A549 (cell line): ENCODE data around the gene COQ10A. TPM values are rescaled to one million over a fixed set of nuclear protein-coding genes. Genes with fewer than 3 reads are reported as not detected.

Experiments
- ATAC-seq, 2 experiments: fragments of 200-7000 bp in 1 of 2; fragments of >200 bp in 1 of 2; cut with Nextera tagmentation in 1 of 2; cut with Tn5 transposase in 1 of 2; 3 replicates each; pipeline versions ENCODE4 v1.8.0 to v1.9.1; 2018 to 2020; ENCODE audit warnings: mild to moderate bottlenecking in 1 of 2, moderate library complexity in 1 of 2
- CTCF ChIA-PET: fragments of 300-600 bp; sonication (Branson Sonifier 250); formaldehyde crosslinking; extraction: SDS; loops from one replicate; lab custom pipeline; 2021; ENCODE audit warnings: antibody characterized with exemption, inconsistent platforms; lab: Yijun Ruan, JAX
- POLR2A ChIA-PET: fragments of 350-600 bp; formaldehyde crosslinking; extraction: SDS; loops from one replicate; lab custom pipeline; 2021; ENCODE audit warnings: antibody characterized with exemption, inconsistent platforms; lab: Yijun Ruan, JAX
- DNase-seq, 2 experiments: peaks; one replicate each; pipeline versions ENCODE4 v3.0.0 to v3.0.0-alpha.2; 2011 to 2016; ENCODE audit warnings: low read depth in 1 of 2, low spot score in 1 of 2
- FAIRE-seq: peaks from 2 replicates; lab custom pipeline; 2011; peaks lifted over from hg19 to GRCh38; lab: Jason Lieb, UNC
- H3K27ac ChIP-seq, 2 experiments: fragments of >200 bp; sonication (Bioruptor Twin); formaldehyde crosslinking; 3 replicates each; pipeline ENCODE4 v1.5.1; 2016 to 2017
- H3K4me1 ChIP-seq: fragments of >200 bp; sonication (Bioruptor Twin); formaldehyde crosslinking; 3 replicates; pipeline ENCODE4 v1.6.1; 2016
- H3K4me2 ChIP-seq: fragments of >200 bp; sonication (Bioruptor Twin); formaldehyde crosslinking; 3 replicates; pipeline ENCODE4 v1.6.1; 2016
- H3K4me3 ChIP-seq: fragments of >200 bp; sonication (Bioruptor Twin); formaldehyde crosslinking; 3 replicates; pipeline ENCODE4 v1.5.1; 2016
- H3K9me3 ChIP-seq: fragments of >200 bp; sonication (Bioruptor Twin); formaldehyde crosslinking; 3 replicates; pipeline ENCODE4 v1.6.1; 2016
- BCL3 ChIP-seq: fragments of >200 bp; sonication (Bioruptor Twin); formaldehyde crosslinking; IDR thresholded peaks from 3 replicates; pipeline ENCODE4 v1.6.1; 2016
- BHLHE40 ChIP-seq: IDR thresholded peaks from 2 replicates; pipeline ENCODE4 v1.6.1; 2012; ENCODE audit warnings: low read depth, low read length, inconsistent platforms
- CBX8 ChIP-seq: fragments of 200-600 bp; sonication (generic); IDR thresholded peaks from 2 replicates; pipeline ENCODE4 v1.6.1; 2016
- CTCF ChIP-seq: fragments of >200 bp; sonication (Bioruptor Twin); formaldehyde crosslinking; IDR thresholded peaks from 3 replicates; pipeline ENCODE4 v1.5.1; 2016
- E2F6 ChIP-seq: IDR thresholded peaks from 2 replicates; pipeline ENCODE4 v1.6.1; 2012; ENCODE audit warnings: low read depth, borderline replicate concordance
- ELK1 ChIP-seq: fragments of 150-350 bp; IDR thresholded peaks from 2 replicates; pipeline ENCODE4 v1.6.1; 2014; ENCODE audit warnings: low read depth, mild to moderate bottlenecking, low read length
- FOSB ChIP-seq: fragments of 250-450 bp; sonication (Bioruptor Pico); IDR thresholded peaks from 2 replicates; pipeline ENCODE4 v1.5.0; 2020; ENCODE audit warnings: mild to moderate bottlenecking, moderate library complexity
- FOSL2 ChIP-seq, 2 experiments: fragments of 450-650 bp in 1 of 2; fragments of >200 bp in 1 of 2; sonication (Bioruptor Twin) in 1 of 2; formaldehyde crosslinking; IDR thresholded peaks; 2 replicates each; pipeline versions ENCODE4 v1.5.0 to v1.6.1; 2016 to 2020; ENCODE audit warnings: mild to moderate bottlenecking in 1 of 2, moderate library complexity in 1 of 2
- JUNB ChIP-seq: fragments of >200 bp; sonication (Bioruptor Twin); formaldehyde crosslinking; IDR thresholded peaks from 2 replicates; pipeline ENCODE4 v1.6.1; 2016
- MYC ChIP-seq: IDR thresholded peaks from 2 replicates; pipeline ENCODE4 v1.6.1; 2012; ENCODE audit warnings: mild to moderate bottlenecking, inconsistent platforms, low read length, improper control_type of control experiment, borderline replicate concordance
- NPAS2 ChIP-seq: fragments of 250-450 bp; sonication (Bioruptor Pico); IDR thresholded peaks from 2 replicates; pipeline ENCODE4 v1.8.0; 2022; ENCODE audit warnings: mild to moderate bottlenecking, moderate library complexity, borderline replicate concordance
- NR3C1 ChIP-seq: fragments of >200 bp; sonication (Bioruptor Twin); formaldehyde crosslinking; IDR thresholded peaks from 3 replicates; pipeline ENCODE4 v1.6.1; 2017
- PHF8 ChIP-seq: fragments of 200-600 bp; sonication (generic); IDR thresholded peaks from 2 replicates; pipeline ENCODE4 v1.6.1; 2016; ENCODE audit warnings: low read depth, mild to moderate bottlenecking, antibody characterized with exemption, moderate library complexity, borderline replicate concordance
- RARB ChIP-seq: fragments of 250-450 bp; sonication (Bioruptor Pico); IDR thresholded peaks from 2 replicates; pipeline ENCODE4 v1.8.0; 2021; ENCODE audit warnings: mild to moderate bottlenecking, moderate library complexity
- RCOR1 ChIP-seq: fragments of 150-350 bp; IDR thresholded peaks from 2 replicates; pipeline ENCODE4 v1.6.1; 2014; ENCODE audit warnings: antibody characterized with exemption, low read length, low read depth
- REST ChIP-seq: fragments of 200-600 bp; sonication (generic); IDR thresholded peaks from 2 replicates; pipeline ENCODE4 v1.6.1; 2016; ENCODE audit warnings: antibody characterized with exemption, mild to moderate bottlenecking, moderate library complexity
- RNF2 ChIP-seq: fragments of 200-600 bp; sonication (generic); IDR thresholded peaks from 2 replicates; pipeline ENCODE4 v1.6.1; 2016; ENCODE audit warnings: low read depth, mild to moderate bottlenecking, antibody characterized with exemption, moderate library complexity, borderline replicate concordance
- SMC3 ChIP-seq: fragments of >200 bp; sonication (Bioruptor Twin); formaldehyde crosslinking; IDR thresholded peaks from 3 replicates; pipeline ENCODE4 v1.6.1; 2018; ENCODE audit warnings: inconsistent platforms
- ZC3H11A ChIP-seq: fragments of 450-650 bp; IDR thresholded peaks from 2 replicates; pipeline ENCODE4 v1.6.1; 2014; ENCODE audit warnings: antibody characterized with exemption, mild to moderate bottlenecking
- ZFP36 ChIP-seq: fragments of 450-650 bp; IDR thresholded peaks from 2 replicates; pipeline ENCODE4 v1.6.1; 2014; ENCODE audit warnings: borderline replicate concordance; ENCODE audit not compliant: partially characterized antibody
- ZSCAN20 ChIP-seq: fragments of 250-450 bp; sonication (Bioruptor Pico); IDR thresholded peaks from 2 replicates; pipeline ENCODE4 v1.8.0; 2022; ENCODE audit warnings: mild to moderate bottlenecking, moderate library complexity
- WGBS: methylation state at CpG from one replicate; pipeline ENCODE4 v1.1.6; 2017; ENCODE audit errors: missing lambda C conversion rate; 5-methylcytosine and 5-hydroxymethylcytosine counted together
- polyA plus RNA-seq, 4 experiments: library from polyadenylated mRNA; depleted of rRNA in 3 of 4; stranded (reverse); fragments of >200 nt; fragmentation: RNase III in 1 of 4; extraction: RNeasy Plus Mini Kit Qiagen cat#74134 plus additional on column Dnase treatment in 1 of 4; gene quantifications; 2 replicates in 3 of 4; 3 replicates in 1 of 4; pipeline ENCODE4 v1.2.3, GENCODE V29; 2011 to 2017
- TF ChIP-seq, protein P1 (sequence below): fragments of 250-450 bp; sonication (Bioruptor Pico); IDR thresholded peaks from 2 replicates; pipeline ENCODE4 v1.5.0; 2021; ENCODE audit warnings: mild to moderate bottlenecking, moderate library complexity, borderline replicate concordance

COQ10A gene
- polyA plus RNA-seq, 2 of the 4 experiments (the other 2 are of a cell fraction): 23.5 to 40.9 TPM

DNA sequence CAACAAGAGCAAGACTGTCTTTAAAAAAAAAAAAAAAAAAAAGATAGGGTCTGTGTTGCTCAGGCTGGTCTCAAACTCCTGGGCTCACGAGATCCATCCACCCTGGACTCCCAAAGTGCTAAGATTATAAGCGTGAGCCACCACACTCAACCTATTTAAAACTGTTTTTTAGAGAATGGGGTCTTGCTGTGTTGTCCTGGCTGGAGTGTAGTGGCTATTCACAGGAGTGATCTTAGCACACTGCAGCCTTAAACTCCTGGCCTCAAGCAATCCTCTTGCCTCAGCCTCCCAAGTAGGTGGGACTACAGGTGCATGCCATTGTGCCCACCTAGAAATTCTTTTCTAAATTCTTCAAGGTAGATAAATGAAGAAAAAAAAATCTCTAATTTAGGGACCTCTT, 7.6 kb downstream of the COQ10A start:
- 100% methylated on average over 2 of the region's 2 CpGs for WGBS
- DNase-seq (no peak), FAIRE-seq (no peak), ATAC-seq (no peak)
- Histone ChIP-seq H3K4me1 (no peaks in the 10 kb centered on the region), H3K4me3 (no peak overlapping the region), H3K9me3 (no peaks in the 10 kb centered on the region), H3K4me2 (no peak overlapping the region), H3K27ac (no peak overlapping the region)
- CTCF ChIA-PET: interaction anchor here (0.9 to 9.8 kb wide), 2 partner anchors 21 to 77 kb away, joined by 4 to 146 read pairs; partner anchors contain the start of gene ANKRD52
- POLR2A ChIA-PET: interaction anchor here (0.7 kb wide), 1 partner anchor 73 kb away, joined by 6 read pairs; no protein-coding TSS in a partner anchor
- TF ChIP-seq BHLHE40 (no peak), ZC3H11A (no peak), RARB (CRISPR knock-in tag) (no peak), MYC (no peak), BCL3 (no peak), RNF2 (no peak), CBX8 (no peak)

DNA sequence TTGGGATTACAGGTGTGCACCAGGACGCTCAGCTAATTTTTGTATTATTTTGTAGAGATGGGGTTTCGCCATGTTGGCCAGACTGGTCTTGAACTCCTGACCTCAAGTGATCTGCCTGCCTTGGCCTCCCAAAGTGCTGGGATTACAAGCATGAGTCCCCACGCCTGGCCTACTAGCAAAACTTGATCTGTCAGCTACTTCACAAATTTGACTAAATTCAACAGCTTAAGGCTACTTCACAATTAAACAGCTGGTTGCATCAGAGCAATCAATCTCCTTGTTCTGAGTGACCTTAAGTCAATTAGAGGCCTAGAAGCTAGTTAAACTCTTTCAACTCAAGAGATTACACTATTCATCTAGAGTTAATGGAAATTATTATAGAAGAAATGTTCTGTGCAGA, 12.2 kb downstream of the COQ10A start:
- no peak overlapping the region for H3K4me2 ChIP-seq
- no peak for FAIRE-seq
- POLR2A ChIA-PET: interaction anchor here (1.5 kb wide), 1 partner anchor 12 kb away, joined by 8 read pairs; the partner anchor contains the start of gene COQ10A
- TF ChIP-seq CTCF (no peak), JUNB (no peak), ZSCAN20 (no peak), FOSB (CRISPR knock-in tag) (no peak)
- TF ChIP-seq, all 56 proteins: peak for 0
- Histone ChIP-seq H3K27ac (no peak overlapping the region), H3K9me3 (no peaks in the 10 kb centered on the region), H3K4me1 (no peaks in the 10 kb centered on the region), H3K4me3 (no peak overlapping the region)
- ATAC-seq (no peak), DNase-seq (no peak)
- CTCF ChIA-PET: interaction anchor here (0.9 to 2.3 kb wide), 6 partner anchors 11 to 185 kb away, joined by 3 to 15 read pairs (median 4); partner anchors contain the start of genes ANKRD52, COQ10A and SMARCC2
- 97% methylated on average over 3 of the region's 3 CpGs for WGBS

DNA sequence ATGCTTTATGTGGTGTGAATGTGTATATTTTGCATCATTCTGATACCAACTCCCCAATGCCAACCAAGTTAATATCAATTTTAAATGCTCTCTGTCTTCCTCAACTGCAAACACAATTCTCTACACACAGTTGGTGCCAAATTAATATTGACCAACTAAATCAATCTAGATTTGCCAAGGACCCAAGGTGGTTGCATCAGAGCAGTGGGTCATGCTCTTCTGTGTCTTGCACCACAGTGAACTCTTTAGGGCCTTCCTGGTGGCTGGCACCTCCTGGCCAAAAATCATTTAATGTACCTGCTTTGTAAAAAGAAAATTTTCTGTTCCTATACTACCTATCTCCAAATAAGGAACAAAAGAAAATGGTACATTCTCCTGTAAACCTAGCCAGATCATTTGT, 14.1 kb downstream of the COQ10A start:
- H3K9me3 ChIP-seq: no peaks in the 10 kb centered on the region
- no peak overlapping the region for H3K4me3 ChIP-seq
- TF ChIP-seq, protein P1, sequence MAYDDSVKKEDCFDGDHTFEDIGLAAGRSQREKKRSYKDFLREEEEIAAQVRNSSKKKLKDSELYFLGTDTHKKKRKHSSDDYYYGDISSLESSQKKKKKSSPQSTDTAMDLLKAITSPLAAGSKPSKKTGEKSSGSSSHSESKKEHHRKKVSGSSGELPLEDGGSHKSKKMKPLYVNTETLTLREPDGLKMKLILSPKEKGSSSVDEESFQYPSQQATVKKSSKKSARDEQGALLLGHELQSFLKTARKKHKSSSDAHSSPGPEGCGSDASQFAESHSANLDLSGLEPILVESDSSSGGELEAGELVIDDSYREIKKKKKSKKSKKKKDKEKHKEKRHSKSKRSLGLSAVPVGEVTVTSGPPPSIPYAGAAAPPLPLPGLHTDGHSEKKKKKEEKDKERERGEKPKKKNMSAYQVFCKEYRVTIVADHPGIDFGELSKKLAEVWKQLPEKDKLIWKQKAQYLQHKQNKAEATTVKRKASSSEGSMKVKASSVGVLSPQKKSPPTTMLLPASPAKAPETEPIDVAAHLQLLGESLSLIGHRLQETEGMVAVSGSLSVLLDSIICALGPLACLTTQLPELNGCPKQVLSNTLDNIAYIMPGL (CRISPR knock-in tag): no peak
- no peak for TF ChIP-seq FOSB (CRISPR knock-in tag)
- no peak for TF ChIP-seq SMC3
- no peak for TF ChIP-seq FOSL2 (IDR thresholded peaks at IDR 0.05)
- no peak for TF ChIP-seq FOSL2 (CRISPR knock-in tag; IDR thresholded peaks at IDR 0.05)
- TF ChIP-seq REST: no peak
- no peak for TF ChIP-seq NPAS2 (CRISPR knock-in tag)
- no peak for TF ChIP-seq ELK1
- TF ChIP-seq NR3C1: no peak
- no peak for TF ChIP-seq ZFP36
- TF ChIP-seq E2F6: no peak
- TF ChIP-seq RCOR1: no peak
- no peak for TF ChIP-seq PHF8
- no peak overlapping the region for H3K27ac ChIP-seq
- no peak for FAIRE-seq
- ATAC-seq: no peak
- peaks cover 8% of the 10 kb centered on the region for H3K4me1 ChIP-seq
- ChIA-PET CTCF (no interaction called here), POLR2A (no interaction called here)
- no peak overlapping the region for H3K4me2 ChIP-seq
- no peak for DNase-seq
